ENCODE data around the gene SPRY4.
"Not testable (repeated sequence)": the region's sequence is repeated elsewhere in the genome, so short reads cannot be mapped to it uniquely, and the experiment has no call there.

Gene SPRY4

GRCh38 chr5:142277796-142278195 lies 47.0 kb downstream of the SPRY4 start:
- WGBS = 100% methylated on average over 3 of the region's 3 CpGs
- Histone ChIP-seq H3K27me3 (ENCODE audit: control insufficient read depth in 1 of 2, insufficient read depth in 1 of 2, low read length in 2 of 2) (no peaks in the 10 kb centered on the region), H3K27ac (ENCODE audit: low read length, poor library complexity, severe bottlenecking) (peak overlapping the region; percentile 94), H3K9ac (ENCODE audit: low read length) (no peak overlapping the region), H2AFZ (ENCODE audit: low read depth, low read length) (no peak overlapping the region), H2BK15ac (ENCODE audit: low read depth, poor library complexity, severe bottlenecking) (no peak overlapping the region), H3K23ac (ENCODE audit: low read length in 2 of 2) (no peak overlapping the region), H3K18ac (ENCODE audit: low read depth in 1 of 2, low read length in 2 of 2) (no peak overlapping the region), H3K9me3 (ENCODE audit: control insufficient read depth, low read length) (no peaks in the 10 kb centered on the region), H4K91ac (ENCODE audit: low read length) (no peak overlapping the region), H3K14ac (ENCODE audit: low read length in 2 of 2) (no peak overlapping the region), H3K79me1 (replicated peaks; ENCODE audit: low read length, poor library complexity, severe bottlenecking) (peaks cover 7% of the 10 kb centered on the region), H2AK5ac (ENCODE audit: low read length, severe bottlenecking) (no peak overlapping the region), H3K4me2 (ENCODE audit: low read length, poor library complexity, severe bottlenecking) (no peak overlapping the region), H3K4ac (ENCODE audit: low read depth in 1 of 2, low read length in 2 of 2) (no peak overlapping the region), H2BK12ac (ENCODE audit: low read length in 2 of 2) (no peak overlapping the region), H4K8ac (ENCODE audit: low read length) (no peak overlapping the region), H3K4me3 (ENCODE audit: insufficient read depth in 1 of 2, low read depth in 1 of 2, low read length in 2 of 2) (no peak overlapping the region), H2BK120ac (ENCODE audit: low read depth, low read length) (no peak overlapping the region), H3K36me3 (ENCODE audit: control insufficient read depth in 1 of 2, insufficient read depth in 2 of 2, low read depth in 1 of 2, low read length in 2 of 2) (no peaks in the 10 kb centered on the region), H3K4me1 (ENCODE audit: control insufficient read depth, insufficient read depth, low read depth, low read length) (peaks cover 36% of the 10 kb centered on the region), H2BK5ac (ENCODE audit: low read depth, low read length, poor library complexity, severe bottlenecking) (no peak overlapping the region)
- no peak for DNase-seq

- Histone ChIP-seq H3K4me1 (ENCODE audit: control insufficient read depth, insufficient read depth, low read depth, low read length) (peaks cover 36% of the 10 kb centered on the region), H2AK5ac (ENCODE audit: low read length, severe bottlenecking) (peak overlapping the region; percentile 99), H4K91ac (ENCODE audit: low read length) (no peak overlapping the region), H3K18ac (ENCODE audit: low read depth in 1 of 2, low read length in 2 of 2) (no peak overlapping the region), H2BK15ac (ENCODE audit: low read depth, poor library complexity, severe bottlenecking) (no peak overlapping the region), H3K36me3 (ENCODE audit: control insufficient read depth in 1 of 2, insufficient read depth in 2 of 2, low read depth in 1 of 2, low read length in 2 of 2) (no peaks in the 10 kb centered on the region), H3K14ac (ENCODE audit: low read length in 2 of 2) (no peak overlapping the region), H2BK120ac (ENCODE audit: low read depth, low read length) (no peak overlapping the region), H3K4me2 (ENCODE audit: low read length, poor library complexity, severe bottlenecking) (no peak overlapping the region), H3K27ac (ENCODE audit: low read length, poor library complexity, severe bottlenecking) (no peak overlapping the region), H4K8ac (ENCODE audit: low read length) (no peak overlapping the region), H3K27me3 (ENCODE audit: control insufficient read depth in 1 of 2, insufficient read depth in 1 of 2, low read length in 2 of 2) (no peaks in the 10 kb centered on the region), H3K79me1 (replicated peaks; ENCODE audit: low read length, poor library complexity, severe bottlenecking) (peaks cover 7% of the 10 kb centered on the region), H3K23ac (ENCODE audit: low read length in 2 of 2) (no peak overlapping the region), H2BK5ac (ENCODE audit: low read depth, low read length, poor library complexity, severe bottlenecking) (no peak overlapping the region), H3K4me3 (ENCODE audit: insufficient read depth in 1 of 2, low read depth in 1 of 2, low read length in 2 of 2) (no peak overlapping the region), H3K4ac (ENCODE audit: low read depth in 1 of 2, low read length in 2 of 2) (no peak overlapping the region), H2BK12ac (ENCODE audit: low read length in 2 of 2) (no peak overlapping the region), H3K9ac (ENCODE audit: low read length) (no peak overlapping the region), H3K9me3 (ENCODE audit: control insufficient read depth, low read length) (no peaks in the 10 kb centered on the region), H2AFZ (ENCODE audit: low read depth, low read length) (no peak overlapping the region)
- DNase-seq = no peak
- WGBS = 82% methylated on average over 6 of the region's 6 CpGs
Measured at GRCh38 chr5:142276517-142276916, 48.3 kb downstream of the SPRY4 start.

- Histone ChIP-seq H3K27ac (ENCODE audit: low read length, poor library complexity, severe bottlenecking) (no peak overlapping the region), H3K79me1 (replicated peaks; ENCODE audit: low read length, poor library complexity, severe bottlenecking) (peaks cover 6% of the 10 kb centered on the region), H3K4ac (ENCODE audit: low read depth in 1 of 2, low read length in 2 of 2) (no peak overlapping the region), H3K4me3 (ENCODE audit: insufficient read depth in 1 of 2, low read depth in 1 of 2, low read length in 2 of 2) (no peak overlapping the region), H3K18ac (ENCODE audit: low read depth in 1 of 2, low read length in 2 of 2) (no peak overlapping the region), H3K23ac (ENCODE audit: low read length in 2 of 2) (no peak overlapping the region), H3K9ac (ENCODE audit: low read length) (no peak overlapping the region), H3K14ac (ENCODE audit: low read length in 2 of 2) (no peak overlapping the region), H3K4me1 (ENCODE audit: control insufficient read depth, insufficient read depth, low read depth, low read length) (peaks cover 26% of the 10 kb centered on the region), H2BK15ac (ENCODE audit: low read depth, poor library complexity, severe bottlenecking) (no peak overlapping the region), H3K27me3 (ENCODE audit: control insufficient read depth in 1 of 2, insufficient read depth in 1 of 2, low read length in 2 of 2) (no peaks in the 10 kb centered on the region), H2BK120ac (ENCODE audit: low read depth, low read length) (no peak overlapping the region), H4K91ac (ENCODE audit: low read length) (no peak overlapping the region), H2AFZ (ENCODE audit: low read depth, low read length) (no peak overlapping the region), H3K9me3 (ENCODE audit: control insufficient read depth, low read length) (no peaks in the 10 kb centered on the region), H3K36me3 (ENCODE audit: control insufficient read depth in 1 of 2, insufficient read depth in 2 of 2, low read depth in 1 of 2, low read length in 2 of 2) (no peaks in the 10 kb centered on the region), H3K4me2 (ENCODE audit: low read length, poor library complexity, severe bottlenecking) (no peak overlapping the region), H2BK12ac (ENCODE audit: low read length in 2 of 2) (no peak overlapping the region), H2AK5ac (ENCODE audit: low read length, severe bottlenecking) (no peak overlapping the region), H4K8ac (ENCODE audit: low read length) (no peak overlapping the region), H2BK5ac (ENCODE audit: low read depth, low read length, poor library complexity, severe bottlenecking) (no peak overlapping the region)
- WGBS = 88% methylated on average over 3 of the region's 3 CpGs
- DNase-seq = no peak
Measured at GRCh38 chr5:142275496-142275895, 49.3 kb downstream of the SPRY4 start.

- H3K27ac ChIP-seq (ENCODE audit: low read length, poor library complexity, severe bottlenecking); H3K14ac ChIP-seq (ENCODE audit: low read length in 2 of 2); H4K91ac ChIP-seq (ENCODE audit: low read length); DNase-seq; H3K4ac ChIP-seq (ENCODE audit: low read depth in 1 of 2, low read length in 2 of 2); H3K79me1 ChIP-seq (replicated peaks; ENCODE audit: low read length, poor library complexity, severe bottlenecking); H2BK15ac ChIP-seq (ENCODE audit: low read depth, poor library complexity, severe bottlenecking); H2AFZ ChIP-seq (ENCODE audit: low read depth, low read length); H3K4me2 ChIP-seq (ENCODE audit: low read length, poor library complexity, severe bottlenecking); H4K8ac ChIP-seq (ENCODE audit: low read length); H3K27me3 ChIP-seq (ENCODE audit: control insufficient read depth in 1 of 2, insufficient read depth in 1 of 2, low read length in 2 of 2); H3K36me3 ChIP-seq (ENCODE audit: control insufficient read depth in 1 of 2, insufficient read depth in 2 of 2, low read depth in 1 of 2, low read length in 2 of 2); H2AK5ac ChIP-seq (ENCODE audit: low read length, severe bottlenecking); H2BK120ac ChIP-seq (ENCODE audit: low read depth, low read length); H3K23ac ChIP-seq (ENCODE audit: low read length in 2 of 2); H2BK12ac ChIP-seq (ENCODE audit: low read length in 2 of 2); H3K9ac ChIP-seq (ENCODE audit: low read length); H3K4me1 ChIP-seq (ENCODE audit: control insufficient read depth, insufficient read depth, low read depth, low read length); H3K18ac ChIP-seq (ENCODE audit: low read depth in 1 of 2, low read length in 2 of 2); H2BK5ac ChIP-seq (ENCODE audit: low read depth, low read length, poor library complexity, severe bottlenecking); H3K9me3 ChIP-seq (ENCODE audit: control insufficient read depth, low read length); H3K4me3 ChIP-seq (ENCODE audit: insufficient read depth in 1 of 2, low read depth in 1 of 2, low read length in 2 of 2): not testable (repeated sequence)
- WGBS = 94% methylated on average over 3 of the region's 5 CpGs
Measured at GRCh38 chr5:142272596-142272995, 52.2 kb downstream of the SPRY4 start.
